Naive thymus-derived CD8-positive, alpha-beta T cell (primary cell): ENCODE data around the gene SUMO4. TPM values are rescaled to one million over a fixed set of nuclear protein-coding genes. Genes with fewer than 3 reads are reported as not detected.

Experiments
- ATAC-seq, 2 donors: fragments of 150-1000 bp; cut with Tn5 transposase in 1 of 2; sonication (Bioruptor Pico), chemical (Tn5 transposase) in 1 of 2; 1 replicate in 1 of 2; 2 replicates in 1 of 2; pipeline ENCODE4 v1.10.0; 2021; ENCODE audit warnings: mild to moderate bottlenecking in 2 of 2, moderate library complexity in 2 of 2
- POLR2A ChIA-PET: fragments of 350-600 bp; sonication (Branson Sonifier 250); formaldehyde crosslinking; loops from one replicate; lab custom pipeline; 2021; ENCODE audit warnings: antibody characterized with exemption; lab: Charles Lee
- DNase-seq, 10 donors: peaks; one replicate each; pipeline versions ENCODE4 v3.0.0 to v3.0.0-alpha.2; 2020 to 2022
- H3K27ac Mint-ChIP-seq, 10 donors: one replicate each; pipeline ENCODE4 v1.8.0; 2020 to 2022; ENCODE audit warnings: mild to moderate bottlenecking in 10 of 10, mixed read lengths in 10 of 10, moderate library complexity in 4 of 10, inconsistent platforms in 1 of 10
- H3K27me3 Mint-ChIP-seq, 5 donors: one replicate each; pipeline ENCODE4 v1.8.0; 2021 to 2022; ENCODE audit warnings: mixed read lengths in 5 of 5
- H3K36me3 Mint-ChIP-seq, 3 donors: one replicate each; pipeline ENCODE4 v1.8.0; 2020 to 2022; ENCODE audit warnings: mixed read lengths in 3 of 3, mild to moderate bottlenecking in 2 of 3, inconsistent platforms in 1 of 3
- H3K4me1 Mint-ChIP-seq, 4 donors: one replicate each; pipeline ENCODE4 v1.8.0; 2021 to 2022; ENCODE audit warnings: mixed read lengths in 4 of 4
- H3K4me3 Mint-ChIP-seq, 10 donors: one replicate each; pipeline ENCODE4 v1.8.0; 2020 to 2022; ENCODE audit warnings: mild to moderate bottlenecking in 10 of 10, mixed read lengths in 10 of 10, moderate library complexity in 6 of 10, inconsistent platforms in 1 of 10
- H3K9me3 Mint-ChIP-seq, 9 donors: one replicate each; pipeline ENCODE4 v1.8.0; 2020 to 2022; ENCODE audit warnings: mixed read lengths in 9 of 9, mild to moderate bottlenecking in 3 of 9, inconsistent platforms in 1 of 9, moderate library complexity in 1 of 9
- polyA plus RNA-seq, 3 donors: library from polyadenylated mRNA; unstranded; fragments of 300-500 nt; fragmentation: Illumina TruSeq; gene quantifications; one replicate each; pipeline ENCODE4 v1.2.3, GENCODE V29; 2021
- total RNA-seq, 8 experiments: library from RNA in 2 of 8; stranded (reverse) in 2 of 8; gene quantifications; one replicate each; pipeline ENCODE4 v1.2.3 and lab custom pipeline; 2021 to 2026

The SUMO4 gene
- total and polyA plus RNA-seq, 5 experiments from 2014 or later, result 0.30 to 6.0 (median 0.80) TPM

DNA sequence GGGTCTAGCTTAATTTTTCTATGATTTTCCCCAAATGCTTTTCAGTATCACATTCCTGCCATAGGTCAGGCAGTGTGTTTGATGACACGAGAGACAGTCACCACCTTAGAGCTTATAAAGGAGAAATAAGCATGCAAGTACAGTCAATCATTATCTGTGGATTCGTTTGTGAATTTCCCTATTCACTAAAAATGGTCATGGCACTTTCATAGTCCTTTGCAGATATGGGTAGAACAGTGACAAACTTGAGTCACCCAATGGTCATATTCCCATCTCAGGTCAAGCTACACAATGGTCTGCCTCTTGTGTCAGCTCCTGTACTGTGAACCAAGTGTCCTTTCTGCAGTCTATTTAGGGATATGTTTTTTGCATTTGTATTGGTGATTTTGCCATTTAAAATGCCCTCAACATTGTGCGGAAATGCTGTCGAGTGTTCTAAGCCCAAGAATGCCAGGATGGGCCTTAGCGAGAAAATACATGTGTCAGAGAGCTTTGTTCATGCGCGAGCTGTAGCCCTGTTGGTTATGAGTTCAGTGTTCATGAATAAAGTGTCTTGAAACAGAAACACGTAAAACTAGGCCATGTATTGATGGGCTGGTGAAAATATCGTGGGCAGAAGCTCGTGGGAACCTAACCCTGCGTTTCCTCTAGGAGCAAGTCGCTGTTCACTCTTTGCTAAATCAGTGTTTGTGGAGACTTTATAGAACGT, 19.8 kb downstream of the SUMO4 start:
- H3K27ac Mint-ChIP-seq, result no peak overlapping the region
- no peak for DNase-seq
- H3K4me1 Mint-ChIP-seq, result peaks cover 0 to 5% (median 2%) of the 10 kb centered on the region in 4 donors
- no peak for ATAC-seq
- POLR2A ChIA-PET, result interaction anchor here (0.5 to 0.7 kb wide), 4 partner anchors 19 to 768 kb away, joined by 3 to 4 read pairs (median 3); no protein-coding TSS in a partner anchor
- no peaks in the 10 kb centered on the region for H3K27me3 Mint-ChIP-seq
- H3K4me3 Mint-ChIP-seq, result no peak overlapping the region
- peaks cover 3 to 14% (median 4%) of the 10 kb centered on the region in 3 donors for H3K36me3 Mint-ChIP-seq
- H3K9me3 Mint-ChIP-seq, result peaks cover 2 to 18% (median 5%) of the 10 kb centered on the region in 9 donors

- POLR2A ChIA-PET, result no interaction called here
- peaks cover 0 to 11% (median 4%) of the 10 kb centered on the region in 9 donors for H3K9me3 Mint-ChIP-seq
- no peak overlapping the region for H3K4me3 Mint-ChIP-seq
- no peaks in the 10 kb centered on the region for H3K27me3 Mint-ChIP-seq
- no peak for ATAC-seq
- DNase-seq, result no peak
- H3K4me1 Mint-ChIP-seq, result peaks cover 0 to 5% (median under 1%) of the 10 kb centered on the region in 4 donors
- no peak overlapping the region for H3K27ac Mint-ChIP-seq
- peaks cover 0 to 8% (median 0%) of the 10 kb centered on the region in 3 donors for H3K36me3 Mint-ChIP-seq
Observed at GRCh38 chr6:149421132-149421531, 21.1 kb downstream of the SUMO4 start.

- peaks cover 0 to 2% (median 0%) of the 10 kb centered on the region in 9 donors for H3K9me3 Mint-ChIP-seq
- H3K4me1 Mint-ChIP-seq, result peaks cover 0 to 5% (median under 1%) of the 10 kb centered on the region in 4 donors
- H3K36me3 Mint-ChIP-seq, result no peaks in the 10 kb centered on the region
- peaks cover 0 to 2% (median 0%) of the 10 kb centered on the region in 5 donors for H3K27me3 Mint-ChIP-seq
- ATAC-seq (no peak), DNase-seq (no peak)
- POLR2A ChIA-PET, result interaction anchor here (0.6 kb wide), 1 partner anchor 89 kb away, joined by 3 read pairs; no protein-coding TSS in a partner anchor
- H3K4me3 Mint-ChIP-seq, result no peak overlapping the region
- H3K27ac Mint-ChIP-seq, result no peak overlapping the region
Observed at GRCh38 chr6:149422581-149422980, 22.5 kb downstream of the SUMO4 start.

GRCh38 chr6:149423964-149424440, 23.9 kb downstream of the SUMO4 start:
- Mint-ChIP-seq H3K36me3 (no peaks in the 10 kb centered on the region), H3K9me3 (no peaks in the 10 kb centered on the region), H3K4me1 (peaks cover 0 to 5% (median under 1%) of the 10 kb centered on the region in 4 donors), H3K4me3 (no peak overlapping the region), H3K27me3 (peaks cover 0 to 6% (median 0%) of the 10 kb centered on the region in 5 donors), H3K27ac (no peak overlapping the region)
- POLR2A ChIA-PET, result no interaction called here
- ATAC-seq, result no peak
- no peak for DNase-seq

DNA sequence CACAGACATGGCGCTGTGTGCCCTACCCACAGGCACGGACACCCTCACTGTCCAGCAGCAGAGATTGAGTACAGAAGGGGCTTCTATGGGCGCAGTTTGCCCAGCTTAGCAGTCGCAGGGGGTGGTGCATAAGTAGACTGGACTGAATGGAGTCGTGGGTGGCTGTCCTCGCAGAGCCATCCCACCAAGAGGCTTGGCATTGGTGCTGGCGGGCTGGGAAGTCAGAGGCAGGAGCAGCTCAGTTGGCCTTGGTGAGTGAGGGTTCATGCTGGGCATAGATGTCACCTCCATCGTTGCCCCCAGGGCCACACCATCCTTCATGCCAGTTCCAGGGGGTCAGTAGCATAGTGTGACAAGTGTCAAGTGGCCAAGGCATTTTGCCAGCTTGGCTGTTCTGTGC, 25.2 kb downstream of the SUMO4 start:
- POLR2A ChIA-PET, result no interaction called here
- peak overlapping the region in 1 of 10 donors; percentile 20 for H3K27ac Mint-ChIP-seq
- DNase-seq (no peak), ATAC-seq (no peak)
- no peak overlapping the region for H3K4me3 Mint-ChIP-seq
- H3K27me3 Mint-ChIP-seq, result peaks cover 0 to 6% (median 0%) of the 10 kb centered on the region in 5 donors
- no peaks in the 10 kb centered on the region for H3K36me3 Mint-ChIP-seq
- peaks cover 0 to 2% (median under 1%) of the 10 kb centered on the region in 4 donors for H3K4me1 Mint-ChIP-seq
- no peaks in the 10 kb centered on the region for H3K9me3 Mint-ChIP-seq

GRCh38 chr6:149425754-149426153, 25.7 kb downstream of the SUMO4 start:
- ATAC-seq (no peak), DNase-seq (no peak)
- POLR2A ChIA-PET, result no interaction called here
- Mint-ChIP-seq H3K9me3 (no peaks in the 10 kb centered on the region), H3K4me3 (no peak overlapping the region), H3K27me3 (peaks cover 0 to 6% (median 0%) of the 10 kb centered on the region in 5 donors), H3K27ac (no peak overlapping the region), H3K36me3 (no peaks in the 10 kb centered on the region), H3K4me1 (peaks cover 0 to 1% (median 0%) of the 10 kb centered on the region in 4 donors)

- POLR2A ChIA-PET, result no interaction called here
- no peak for DNase-seq
- H3K4me1 Mint-ChIP-seq, result peaks cover 0 to 5% (median 3%) of the 10 kb centered on the region in 4 donors
Observed at GRCh38 chr6:149428606-149429005, 28.5 kb downstream of the SUMO4 start.

GRCh38 chr6:149429427-149430360, 29.6 kb downstream of the SUMO4 start:
- Mint-ChIP-seq H3K36me3 (no peaks in the 10 kb centered on the region), H3K4me3 (peak overlapping the region in 1 of 10 donors; percentile 43), H3K27ac (peak overlapping the region in 2 of 10 donors; percentile 19 to 58), H3K4me1 (peaks cover 0 to 5% (median 3%) of the 10 kb centered on the region in 4 donors), H3K9me3 (no peaks in the 10 kb centered on the region), H3K27me3 (peaks cover 0 to 6% (median 0%) of the 10 kb centered on the region in 5 donors)
- DNase-seq, result no peak
- no peak for ATAC-seq
- POLR2A ChIA-PET, result no interaction called here

More at GRCh38 chr6:149428606-149429005, 28.5 kb downstream of the SUMO4 start:
- ATAC-seq, result no peak
- Mint-ChIP-seq H3K27ac (peak overlapping the region in 2 of 10 donors; percentile 53 to 55), H3K9me3 (no peaks in the 10 kb centered on the region), H3K36me3 (no peaks in the 10 kb centered on the region), H3K4me3 (no peak overlapping the region), H3K27me3 (peaks cover 0 to 6% (median 0%) of the 10 kb centered on the region in 5 donors)

DNA sequence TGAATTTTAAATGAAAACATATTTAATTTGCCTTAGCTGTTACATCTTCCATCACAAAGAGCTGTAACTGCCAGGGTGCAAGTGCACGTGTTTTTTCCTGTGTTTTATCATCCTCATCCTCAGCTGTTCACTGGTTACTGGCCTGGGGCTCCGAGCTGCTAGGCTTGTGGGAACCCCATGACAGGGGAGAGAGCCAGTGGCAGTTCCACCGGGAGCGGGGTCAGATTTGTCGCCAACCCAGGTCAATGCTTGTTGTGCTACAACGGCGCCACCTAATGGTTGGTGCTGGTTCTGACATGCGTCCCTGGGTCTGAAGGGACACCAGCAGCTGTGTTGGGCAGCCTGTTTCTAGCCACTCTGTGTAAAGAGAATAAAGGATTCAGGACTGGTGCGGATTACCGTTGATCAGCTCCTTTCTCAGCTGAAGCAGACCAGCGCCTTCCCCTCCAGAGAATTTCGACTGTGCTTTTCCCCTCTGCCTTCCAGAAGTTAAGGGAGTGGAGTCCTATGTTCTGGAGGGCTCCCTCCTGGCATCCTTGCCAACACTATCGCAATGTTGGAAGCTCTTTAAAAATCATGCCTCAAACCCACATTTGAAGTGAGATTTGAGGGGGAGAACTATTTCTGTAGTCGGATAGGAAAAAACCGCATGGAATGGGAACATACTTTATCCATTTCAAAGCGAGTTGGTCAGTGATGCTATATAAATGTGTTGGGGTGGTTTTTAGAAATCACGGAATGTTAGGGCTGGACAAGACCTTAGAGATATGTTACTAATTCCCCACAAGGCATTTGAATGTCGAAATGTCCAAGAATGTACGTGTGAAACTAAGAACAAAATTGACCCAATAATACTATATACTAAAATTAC, 32.1 kb downstream of the SUMO4 start:
- H3K4me1 Mint-ChIP-seq, result peaks cover 1 to 8% (median 5%) of the 10 kb centered on the region in 4 donors
- H3K27me3 Mint-ChIP-seq, result peaks cover 0 to 4% (median 0%) of the 10 kb centered on the region in 5 donors
- H3K9me3 Mint-ChIP-seq, result no peaks in the 10 kb centered on the region
- H3K36me3 Mint-ChIP-seq, result no peaks in the 10 kb centered on the region
- POLR2A ChIA-PET, result interaction anchor here (0.7 to 1.6 kb wide), 7 partner anchors 86 to 403 kb away, joined by 3 to 6 read pairs (median 4); partner anchors contain the start of gene TAB2
- peak; percentile 91 to 96 for ATAC-seq
- H3K4me3 Mint-ChIP-seq, result peak overlapping the region; percentile 45 to 86 (median 74)
- peak; percentile 70 to 93 (median 84) for DNase-seq
- peak overlapping the region in 7 of 10 donors; percentile 24 to 89 (median 83) for H3K27ac Mint-ChIP-seq

DNA sequence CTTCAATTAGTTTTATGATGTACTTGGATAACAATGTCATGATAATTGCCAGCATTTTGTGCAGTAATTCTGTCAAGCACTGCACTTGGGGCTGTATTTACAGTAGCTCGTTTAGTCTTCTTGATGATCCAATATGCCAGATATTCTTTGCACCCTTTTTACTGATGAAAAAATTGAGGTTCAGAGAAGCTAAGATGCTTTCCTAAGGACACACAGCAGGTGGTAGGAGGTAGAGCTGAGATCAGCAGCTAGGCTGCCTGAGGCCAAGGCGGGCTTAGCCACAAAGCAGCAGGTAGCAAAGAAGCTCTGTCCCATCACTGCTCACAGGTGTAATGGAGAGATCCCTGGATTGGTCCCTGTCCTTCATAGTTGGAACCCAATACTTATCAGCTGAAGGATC, 33.3 kb downstream of the SUMO4 start:
- H3K27ac Mint-ChIP-seq, result no peak overlapping the region

DNA sequence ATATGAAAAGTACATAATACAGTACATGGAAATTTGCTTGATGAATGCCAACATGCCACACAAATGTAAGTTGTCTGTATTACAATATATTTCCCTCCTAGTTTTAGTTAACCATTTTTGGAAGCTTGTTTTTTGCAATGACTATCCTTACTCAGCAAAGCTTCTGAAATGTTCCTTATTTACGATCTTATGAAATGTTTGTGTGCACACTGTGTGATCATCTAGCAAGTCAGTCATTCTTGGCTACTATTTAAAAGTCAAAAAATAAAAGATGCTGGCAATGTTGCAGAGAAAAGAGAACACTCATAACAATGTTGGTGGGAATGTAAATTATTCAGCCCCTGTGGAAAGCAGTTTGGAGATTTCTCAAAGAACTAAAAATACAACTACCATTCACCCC, 33.8 kb downstream of the SUMO4 start:
- H3K27ac Mint-ChIP-seq, result peak overlapping the region in 1 of 10 donors; percentile 38
- no peak for DNase-seq
- H3K4me1 Mint-ChIP-seq, result peaks cover 4 to 17% (median 11%) of the 10 kb centered on the region in 4 donors
- no peak for ATAC-seq
- H3K9me3 Mint-ChIP-seq, result no peaks in the 10 kb centered on the region
- H3K4me3 Mint-ChIP-seq, result no peak overlapping the region
- H3K27me3 Mint-ChIP-seq, result no peaks in the 10 kb centered on the region
- H3K36me3 Mint-ChIP-seq, result no peaks in the 10 kb centered on the region
- POLR2A ChIA-PET, result no interaction called here

More for the DNA sequence above, 33.3 kb downstream of the SUMO4 start:
- no peak for ATAC-seq
- H3K4me1 Mint-ChIP-seq, result peaks cover 4 to 14% (median 11%) of the 10 kb centered on the region in 4 donors
- no peaks in the 10 kb centered on the region for H3K36me3 Mint-ChIP-seq
- H3K9me3 Mint-ChIP-seq, result no peaks in the 10 kb centered on the region
- POLR2A ChIA-PET, result no interaction called here
- peaks cover 0 to 2% (median 0%) of the 10 kb centered on the region in 5 donors for H3K27me3 Mint-ChIP-seq
- no peak for DNase-seq
- no peak overlapping the region for H3K4me3 Mint-ChIP-seq
